ENCODE data around the gene LDLRAD3. TPM values are rescaled to one million over a fixed set of nuclear protein-coding genes. Genes with fewer than 3 reads are reported as not detected.

Gene LDLRAD3
- total RNA-seq, 1 experiment from 2014 or later, result 19.0 TPM

- DNase-seq (ENCODE audit: low read depth, low spot score) (no peak), ATAC-seq (no peak)
- H3K9ac ChIP-seq (ENCODE audit: low read length), result no peak overlapping the region
- H3K27ac ChIP-seq (ENCODE audit: low read depth, low read length), result no peak overlapping the region
- no peak overlapping the region for H2AFZ ChIP-seq (ENCODE audit: low read depth, low read length, poor library complexity, severe bottlenecking)
- no peaks in the 10 kb centered on the region for H3K36me3 ChIP-seq (ENCODE audit: control insufficient read depth in 1 of 2, insufficient read depth in 2 of 2, low read length in 2 of 2)
- no peaks in the 10 kb centered on the region for H4K20me1 ChIP-seq (ENCODE audit: insufficient read depth)
- peaks cover 6% of the 10 kb centered on the region in 2 experiments; a peak in 2 of 4 replicates for H3K9me3 ChIP-seq (ENCODE audit: control insufficient read depth in 1 of 2, insufficient read depth in 1 of 2, low read depth in 1 of 2, low read length in 2 of 2)
- H3K9me2 ChIP-seq (ENCODE audit: insufficient read depth), result no peaks in the 10 kb centered on the region
- H3K4me1 ChIP-seq (ENCODE audit: control insufficient read depth in 1 of 2, insufficient read depth in 2 of 2, low read length in 2 of 2), result peaks cover 13 to 19% of the 10 kb centered on the region in 2 experiments; a peak in 3 of 4 replicates
- H3K4me2 ChIP-seq (ENCODE audit: low read length), result no peak overlapping the region
- H3K27me3 ChIP-seq (ENCODE audit: insufficient read depth, low read length), result no peaks in the 10 kb centered on the region
- TF ChIP-seq SIN3A (IDR thresholded peaks at IDR 0.05; ENCODE audit: low read depth) (no peak), POLR2AphosphoS5 (IDR thresholded peaks at IDR 0.05; ENCODE audit: low read depth, low read length) (no peak), JUND (IDR thresholded peaks at IDR 0.05) (no peak)
- intact Hi-C loops (cut with micrococcal nuclease), result no loop called here
- H3K79me2 ChIP-seq (ENCODE audit: insufficient read depth, low read length), result no peaks in the 10 kb centered on the region
- BruUV-seq (replicated peaks), result no TSS peak
- no peak overlapping the region for H3K4me3 ChIP-seq (replicated peaks in 1 of 2; ENCODE audit: low read depth in 1 of 2, low read length in 2 of 2)
- ChIA-PET CTCF (interaction anchor here (1.0 kb wide), 1 partner anchor 84 kb away, joined by 5 read pairs; no protein-coding TSS in a partner anchor), RAD21 (ENCODE audit: low non-redundant PET in 1 of 2, low total read pairs in 2 of 2, uncharacterized antibody in 2 of 2, unreplicated experiment in 2 of 2) (no interaction called here), POLR2A (no interaction called here)
These were observed 38.1 kb upstream of the LDLRAD3 start for GRCh38 chr11:35905646-35906276.

GRCh38 chr11:35906277-35906661, 37.6 kb upstream of the LDLRAD3 start:
- Histone ChIP-seq H3K9me2 (ENCODE audit: insufficient read depth) (no peaks in the 10 kb centered on the region), H3K36me3 (ENCODE audit: control insufficient read depth in 1 of 2, insufficient read depth in 2 of 2, low read length in 2 of 2) (no peaks in the 10 kb centered on the region), H3K79me2 (ENCODE audit: insufficient read depth, low read length) (no peaks in the 10 kb centered on the region), H3K9ac (ENCODE audit: low read length) (no peak overlapping the region), H3K9me3 (ENCODE audit: control insufficient read depth in 1 of 2, insufficient read depth in 1 of 2, low read depth in 1 of 2, low read length in 2 of 2) (peaks cover 6% of the 10 kb centered on the region in 2 experiments; a peak in 2 of 4 replicates), H2AFZ (ENCODE audit: low read depth, low read length, poor library complexity, severe bottlenecking) (no peak overlapping the region), H3K4me2 (ENCODE audit: low read length) (no peak overlapping the region), H3K27ac (ENCODE audit: low read depth, low read length) (no peak overlapping the region), H3K27me3 (ENCODE audit: insufficient read depth, low read length) (no peaks in the 10 kb centered on the region), H3K4me3 (replicated peaks in 1 of 2; ENCODE audit: low read depth in 1 of 2, low read length in 2 of 2) (no peak overlapping the region), H4K20me1 (ENCODE audit: insufficient read depth) (no peaks in the 10 kb centered on the region), H3K4me1 (ENCODE audit: control insufficient read depth in 1 of 2, insufficient read depth in 2 of 2, low read length in 2 of 2) (peaks cover 13 to 19% of the 10 kb centered on the region in 2 experiments; a peak in 3 of 4 replicates)
- intact Hi-C loops (cut with micrococcal nuclease), result no loop called here
- DNase-seq (ENCODE audit: low read depth, low spot score) (no peak), ATAC-seq (no peak)
- ChIA-PET RAD21 (ENCODE audit: low non-redundant PET in 1 of 2, low total read pairs in 2 of 2, uncharacterized antibody in 2 of 2, unreplicated experiment in 2 of 2) (no interaction called here), POLR2A (no interaction called here), CTCF (interaction anchor here (1.0 kb wide), 1 partner anchor 84 kb away, joined by 5 read pairs; no protein-coding TSS in a partner anchor)
- no TSS peak for BruUV-seq (replicated peaks)
- TF ChIP-seq JUND (IDR thresholded peaks at IDR 0.05) (no peak), ZNF274 (IDR thresholded peaks at IDR 0.05; ENCODE audit: low read depth, low read length) (no peak), EZH2 (IDR thresholded peaks at IDR 0.05) (no peak), ZBTB33 (IDR thresholded peaks at IDR 0.05; ENCODE audit: extremely low read depth, insufficient replicate concordance, low read length) (no peak)
